Measurements from ENCODE around the gene ADARB2. TPM values are rescaled to one million over a fixed set of nuclear protein-coding genes. Genes with fewer than 3 reads are reported as not detected.

The ADARB2 gene
- total and polyA plus RNA-seq, 2 experiments from 2014 or later = 1.6 to 3.1 TPM

- DNase-seq (ENCODE audit: low read depth in 1 of 2, low spot score in 1 of 2) = no peak
Measured at GRCh38 chr10:1578392-1579140, 158.8 kb downstream of the ADARB2 start.

GRCh38 chr10:1577945-1578344, 159.4 kb downstream of the ADARB2 start:
- no peak for TF ChIP-seq CTCF (IDR thresholded peaks at IDR 0.05; ENCODE audit: low read depth, low read length)
- H3K9me3 ChIP-seq (ENCODE audit: low read depth) = no peaks in the 10 kb centered on the region
- no peaks in the 10 kb centered on the region for H3K27me3 ChIP-seq
- peaks cover 12% of the 10 kb centered on the region for H3K4me1 ChIP-seq (ENCODE audit: low read depth)
- no peak for DNase-seq (ENCODE audit: low read depth in 1 of 2, low spot score in 1 of 2)
- H3K4me3 ChIP-seq = no peak overlapping the region
- no peaks in the 10 kb centered on the region for H3K36me3 ChIP-seq
- no peak overlapping the region for H3K27ac ChIP-seq

More at GRCh38 chr10:1578392-1579140, 158.8 kb downstream of the ADARB2 start:
- TF ChIP-seq CTCF (IDR thresholded peaks at IDR 0.05; ENCODE audit: low read depth, low read length) = no peak
- Histone ChIP-seq H3K4me1 (ENCODE audit: low read depth) (peaks cover 11% of the 10 kb centered on the region), H3K27ac (no peak overlapping the region), H3K4me3 (no peak overlapping the region), H3K9me3 (ENCODE audit: low read depth) (no peaks in the 10 kb centered on the region), H3K36me3 (no peaks in the 10 kb centered on the region), H3K27me3 (no peaks in the 10 kb centered on the region)

GRCh38 chr10:1577373-1577770, 160.0 kb downstream of the ADARB2 start:
- TF ChIP-seq CTCF (IDR thresholded peaks at IDR 0.05; ENCODE audit: low read depth, low read length) = no peak
- Histone ChIP-seq H3K9me3 (ENCODE audit: low read depth) (no peaks in the 10 kb centered on the region), H3K4me3 (no peak overlapping the region), H3K4me1 (ENCODE audit: low read depth) (peaks cover 10% of the 10 kb centered on the region), H3K27me3 (no peaks in the 10 kb centered on the region), H3K36me3 (no peaks in the 10 kb centered on the region), H3K27ac (no peak overlapping the region)
- no peak for DNase-seq (ENCODE audit: low read depth in 1 of 2, low spot score in 1 of 2)

GRCh38 chr10:1576467-1577372, 160.6 kb downstream of the ADARB2 start:
- Histone ChIP-seq H3K4me3 (no peak overlapping the region), H3K36me3 (no peaks in the 10 kb centered on the region), H3K4me1 (ENCODE audit: low read depth) (peaks cover 5% of the 10 kb centered on the region), H3K27me3 (no peaks in the 10 kb centered on the region), H3K9me3 (ENCODE audit: low read depth) (no peaks in the 10 kb centered on the region), H3K27ac (no peak overlapping the region)
- TF ChIP-seq CTCF (IDR thresholded peaks at IDR 0.05; ENCODE audit: low read depth, low read length) = no peak
- no peak for DNase-seq (ENCODE audit: low read depth in 1 of 2, low spot score in 1 of 2)

GRCh38 chr10:1575481-1576244, 161.7 kb downstream of the ADARB2 start:
- Histone ChIP-seq H3K27me3 (no peaks in the 10 kb centered on the region), H3K36me3 (no peaks in the 10 kb centered on the region), H3K27ac (no peak overlapping the region), H3K4me1 (ENCODE audit: low read depth) (peaks cover 3% of the 10 kb centered on the region), H3K4me3 (no peak overlapping the region), H3K9me3 (ENCODE audit: low read depth) (no peaks in the 10 kb centered on the region)
- TF ChIP-seq CTCF (IDR thresholded peaks at IDR 0.05; ENCODE audit: low read depth, low read length) = no peak
- no peak for DNase-seq (ENCODE audit: low read depth in 1 of 2, low spot score in 1 of 2)
